ENCODE measurements around the gene ARL11.

GRCh38 chr13:49643035-49643646 lies 14.8 kb downstream of the ARL11 start:
- TF ChIP-seq NFRKB (IDR thresholded peaks at IDR 0.05): no peak
- no peak for TF ChIP-seq ZNF384 (IDR thresholded peaks at IDR 0.05)
- no peak for TF ChIP-seq HDGF (IDR thresholded peaks at IDR 0.05; ENCODE audit: borderline replicate concordance)
- no peak for TF ChIP-seq PKNOX1 (IDR thresholded peaks at IDR 0.05)
- no peak for TF ChIP-seq SP1 (IDR thresholded peaks at IDR 0.05)
- no peak for TF ChIP-seq FOXM1 (IDR thresholded peaks at IDR 0.05; ENCODE audit: borderline replicate concordance)
- TF ChIP-seq SUZ12 (IDR thresholded peaks at IDR 0.05): no peak
- TF ChIP-seq ELF4 (IDR thresholded peaks at IDR 0.05): no peak
